Fibroblast of villous mesenchyme (primary cell): Measurements from ENCODE around the gene CMTM1. TPM values are rescaled to one million over a fixed set of nuclear protein-coding genes. Genes with fewer than 3 reads are reported as not detected.

ENCODE experiments used
- DNase-seq: peaks from one replicate; pipeline ENCODE4 v3.0.0-alpha.2; 2010; ENCODE audit warnings: low read depth
- H3K4me3 ChIP-seq: 2 replicates; pipeline ENCODE4 v1.5.1; 2011; ENCODE audit warnings: low read depth, mild to moderate bottlenecking, low read length
- total RNA-seq: library from RNA; depleted of rRNA; stranded (reverse); fragments of >200 nt; gene quantifications from 2 replicates; pipeline ENCODE4 v1.2.3, GENCODE V29; 2012
- TF ChIP-seq, protein P1 (sequence below): IDR thresholded peaks from 2 replicates; pipeline ENCODE4 v1.5.1; 2012; ENCODE audit warnings: low read depth, mild to moderate bottlenecking, low read length; ENCODE audit not compliant: insufficient read depth

Gene CMTM1
- total RNA-seq, 1 donor, result 3.9 TPM

DNA sequence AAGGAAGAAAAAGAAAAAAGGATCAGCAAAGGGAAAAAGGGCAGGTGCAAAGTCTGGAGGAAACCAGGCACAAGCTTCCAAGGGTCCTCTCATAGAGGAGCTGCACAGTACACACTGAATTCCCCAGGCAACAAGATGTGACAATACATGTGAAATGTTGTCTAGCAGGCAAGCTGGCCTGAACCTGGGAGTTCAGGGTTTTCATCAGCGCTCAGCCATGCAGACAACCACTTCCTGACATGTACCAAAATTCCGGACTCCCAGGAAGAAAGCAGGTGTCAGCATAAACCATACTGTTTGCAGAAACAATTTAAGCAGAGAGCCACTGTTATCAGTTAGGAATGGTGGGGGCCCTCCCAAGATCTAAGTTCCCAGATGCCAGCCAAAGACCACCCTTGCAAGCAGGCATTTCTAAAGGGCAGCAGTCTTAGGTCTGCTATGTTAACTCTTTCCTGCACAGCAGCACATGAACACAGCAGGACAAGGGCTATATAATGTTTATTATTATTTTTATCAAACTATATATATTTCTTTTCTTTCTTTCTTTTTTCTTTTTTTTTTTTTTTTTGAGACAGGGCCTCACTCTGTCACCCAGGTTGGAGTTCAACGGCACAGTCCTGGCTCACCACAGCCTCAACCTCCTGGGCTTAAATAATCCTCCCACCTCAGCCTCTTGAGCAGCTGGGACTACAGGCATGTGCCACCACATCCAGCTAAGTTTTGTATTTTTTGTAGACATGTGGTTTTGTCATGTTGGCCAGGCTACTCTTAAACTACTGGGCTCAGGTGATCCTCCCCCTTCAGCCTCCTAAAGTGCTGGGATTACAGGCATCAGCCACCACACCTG, 26.4 kb upstream of the CMTM1 start:
- no peak overlapping the region for H3K4me3 ChIP-seq
- no peak for DNase-seq
- TF ChIP-seq, protein P1, sequence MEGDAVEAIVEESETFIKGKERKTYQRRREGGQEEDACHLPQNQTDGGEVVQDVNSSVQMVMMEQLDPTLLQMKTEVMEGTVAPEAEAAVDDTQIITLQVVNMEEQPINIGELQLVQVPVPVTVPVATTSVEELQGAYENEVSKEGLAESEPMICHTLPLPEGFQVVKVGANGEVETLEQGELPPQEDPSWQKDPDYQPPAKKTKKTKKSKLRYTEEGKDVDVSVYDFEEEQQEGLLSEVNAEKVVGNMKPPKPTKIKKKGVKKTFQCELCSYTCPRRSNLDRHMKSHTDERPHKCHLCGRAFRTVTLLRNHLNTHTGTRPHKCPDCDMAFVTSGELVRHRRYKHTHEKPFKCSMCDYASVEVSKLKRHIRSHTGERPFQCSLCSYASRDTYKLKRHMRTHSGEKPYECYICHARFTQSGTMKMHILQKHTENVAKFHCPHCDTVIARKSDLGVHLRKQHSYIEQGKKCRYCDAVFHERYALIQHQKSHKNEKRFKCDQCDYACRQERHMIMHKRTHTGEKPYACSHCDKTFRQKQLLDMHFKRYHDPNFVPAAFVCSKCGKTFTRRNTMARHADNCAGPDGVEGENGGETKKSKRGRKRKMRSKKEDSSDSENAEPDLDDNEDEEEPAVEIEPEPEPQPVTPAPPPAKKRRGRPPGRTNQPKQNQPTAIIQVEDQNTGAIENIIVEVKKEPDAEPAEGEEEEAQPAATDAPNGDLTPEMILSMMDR, result no peak

GRCh38 chr16:66541388-66542355, 24.6 kb upstream of the CMTM1 start:
- DNase-seq, result no peak
- no peak overlapping the region for H3K4me3 ChIP-seq
- TF ChIP-seq, protein P1, result no peak

- no peak for DNase-seq
- TF ChIP-seq, protein P1, result no peak
- no peak overlapping the region for H3K4me3 ChIP-seq
Measured at GRCh38 chr16:66542396-66542795, 23.8 kb upstream of the CMTM1 start.

DNA sequence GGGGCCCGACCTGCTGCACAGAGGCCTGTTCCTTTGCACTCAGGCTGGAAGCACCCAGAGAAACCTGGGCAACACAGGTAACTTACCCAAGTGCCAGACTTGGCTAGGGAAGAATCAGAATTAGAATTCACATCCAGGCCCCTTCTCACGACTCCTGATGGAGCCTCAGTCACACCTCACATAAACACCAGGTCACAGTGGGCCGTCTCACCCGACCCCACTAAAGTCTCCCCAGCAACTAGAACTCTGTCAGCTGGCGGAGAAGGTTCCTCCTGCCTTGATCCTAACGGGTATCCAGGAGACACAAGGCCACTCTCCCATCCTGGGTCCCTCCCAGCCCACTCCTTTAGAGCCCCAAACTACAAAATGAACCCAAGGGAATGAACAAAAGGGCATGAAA, 22.7 kb upstream of the CMTM1 start:
- H3K4me3 ChIP-seq, result no peak overlapping the region
- no peak for DNase-seq
- TF ChIP-seq, protein P1, result no peak

DNA sequence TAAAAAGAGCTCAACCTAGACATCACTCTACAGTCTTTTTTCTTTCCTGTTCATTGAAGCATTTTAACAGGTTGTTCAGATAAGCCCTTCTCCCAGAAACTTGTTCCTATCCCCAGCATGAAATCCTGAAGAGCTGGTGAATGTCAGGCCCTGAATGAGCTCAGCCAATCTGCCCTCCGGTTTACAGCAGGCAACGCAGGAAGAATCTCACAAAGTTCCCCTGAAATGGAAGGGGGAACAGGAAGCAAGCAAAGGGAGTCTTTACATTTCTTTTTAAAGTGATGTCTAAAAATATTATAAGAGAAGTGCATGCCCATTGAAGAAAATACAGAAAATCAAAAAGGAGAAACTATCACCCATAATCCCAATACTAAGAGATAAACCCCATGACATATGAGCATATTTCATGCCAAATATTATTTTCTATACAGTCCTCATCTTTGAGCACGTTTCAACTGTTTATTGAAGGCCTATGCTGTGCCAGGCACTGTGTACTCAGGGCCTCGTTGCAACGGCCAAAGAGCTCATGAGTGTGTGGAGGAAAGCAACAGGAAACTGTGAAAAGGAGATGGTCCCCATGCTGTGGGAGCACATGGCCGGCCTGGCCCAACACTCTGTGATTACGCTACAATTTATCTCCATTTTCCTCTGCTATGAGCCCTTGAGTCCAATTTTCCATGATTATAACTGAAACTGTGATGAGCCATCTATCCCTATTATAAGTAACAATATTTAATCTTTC, 22.1 kb upstream of the CMTM1 start:
- no peak overlapping the region for H3K4me3 ChIP-seq
- TF ChIP-seq, protein P1, result no peak
- no peak for DNase-seq

GRCh38 chr16:66547101-66547989, 18.9 kb upstream of the CMTM1 start:
- TF ChIP-seq, protein P1, result no peak
- DNase-seq, result no peak
- H3K4me3 ChIP-seq, result no peak overlapping the region
